ENCODE results near the gene PAPSS2.

DNA sequence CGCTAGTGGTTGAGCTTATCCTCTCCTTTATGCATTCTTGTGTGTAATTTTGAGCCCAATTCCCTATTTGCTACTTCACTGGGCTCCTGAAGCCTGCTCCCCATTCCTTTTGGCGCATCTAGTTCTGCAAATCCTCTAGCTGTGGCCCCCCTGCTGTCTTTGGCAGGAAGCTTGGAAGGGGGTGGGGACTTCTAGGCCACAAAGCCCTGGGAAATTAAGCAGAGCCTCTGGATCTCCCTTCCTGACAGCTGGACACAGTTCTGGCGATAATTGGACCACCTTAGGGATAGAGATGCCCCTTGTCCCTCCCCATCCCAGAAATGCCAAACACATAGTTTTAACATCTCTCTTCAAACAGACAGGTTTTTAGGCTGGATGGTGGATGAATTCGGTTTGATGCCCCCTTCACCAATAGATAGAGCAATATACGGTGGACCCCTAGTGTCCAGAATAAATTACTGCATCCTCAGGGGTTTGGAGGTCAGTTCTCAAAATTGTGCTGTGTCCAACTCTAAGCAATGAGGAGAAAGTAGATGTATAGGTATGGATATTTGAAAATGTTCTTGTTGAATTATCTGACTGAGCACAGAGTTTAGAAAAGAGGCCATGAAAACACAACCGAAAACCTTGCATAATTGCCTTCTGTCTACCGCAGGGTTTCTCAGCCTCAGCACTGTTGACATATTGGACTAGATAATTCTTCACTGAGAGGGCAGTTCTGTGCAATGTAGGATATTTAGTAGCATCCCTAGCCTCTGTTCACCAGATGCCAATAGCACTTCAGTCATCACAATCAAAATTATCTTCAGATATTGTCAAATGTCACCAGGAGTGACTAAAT, 75.5 kb downstream of the PAPSS2 start:
- TF ChIP-seq, protein P1, sequence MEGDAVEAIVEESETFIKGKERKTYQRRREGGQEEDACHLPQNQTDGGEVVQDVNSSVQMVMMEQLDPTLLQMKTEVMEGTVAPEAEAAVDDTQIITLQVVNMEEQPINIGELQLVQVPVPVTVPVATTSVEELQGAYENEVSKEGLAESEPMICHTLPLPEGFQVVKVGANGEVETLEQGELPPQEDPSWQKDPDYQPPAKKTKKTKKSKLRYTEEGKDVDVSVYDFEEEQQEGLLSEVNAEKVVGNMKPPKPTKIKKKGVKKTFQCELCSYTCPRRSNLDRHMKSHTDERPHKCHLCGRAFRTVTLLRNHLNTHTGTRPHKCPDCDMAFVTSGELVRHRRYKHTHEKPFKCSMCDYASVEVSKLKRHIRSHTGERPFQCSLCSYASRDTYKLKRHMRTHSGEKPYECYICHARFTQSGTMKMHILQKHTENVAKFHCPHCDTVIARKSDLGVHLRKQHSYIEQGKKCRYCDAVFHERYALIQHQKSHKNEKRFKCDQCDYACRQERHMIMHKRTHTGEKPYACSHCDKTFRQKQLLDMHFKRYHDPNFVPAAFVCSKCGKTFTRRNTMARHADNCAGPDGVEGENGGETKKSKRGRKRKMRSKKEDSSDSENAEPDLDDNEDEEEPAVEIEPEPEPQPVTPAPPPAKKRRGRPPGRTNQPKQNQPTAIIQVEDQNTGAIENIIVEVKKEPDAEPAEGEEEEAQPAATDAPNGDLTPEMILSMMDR (conservative IDR thresholded peaks at IDR 0.05; ENCODE audit: low read depth in 2 of 2) = peak; percentile 82 to 96
- TF ChIP-seq JUNB (IDR thresholded peaks at IDR 0.05; ENCODE audit: unreplicated experiment) (no peak), EZH2 (IDR thresholded peaks at IDR 0.05; ENCODE audit: low read depth, unreplicated experiment) (no peak), POLR2AphosphoS5 (IDR thresholded peaks at IDR 0.05; ENCODE audit: low read depth) (no peak), CREB1 (CRISPR knock-in tag; IDR thresholded peaks at IDR 0.05; ENCODE audit: low read depth) (no peak), REST (IDR thresholded peaks at IDR 0.05; ENCODE audit: unreplicated experiment) (no peak), EZH2phosphoT487 (IDR thresholded peaks at IDR 0.05; ENCODE audit: unreplicated experiment) (no peak), STAT1 (IDR thresholded peaks at IDR 0.05; ENCODE audit: unreplicated experiment) (no peak), ZNF462 (CRISPR knock-in tag; IDR thresholded peaks at IDR 0.05) (no peak), NANOG (IDR thresholded peaks at IDR 0.05; ENCODE audit: borderline replicate concordance) (no peak)
- TF ChIP-seq, protein P2, sequence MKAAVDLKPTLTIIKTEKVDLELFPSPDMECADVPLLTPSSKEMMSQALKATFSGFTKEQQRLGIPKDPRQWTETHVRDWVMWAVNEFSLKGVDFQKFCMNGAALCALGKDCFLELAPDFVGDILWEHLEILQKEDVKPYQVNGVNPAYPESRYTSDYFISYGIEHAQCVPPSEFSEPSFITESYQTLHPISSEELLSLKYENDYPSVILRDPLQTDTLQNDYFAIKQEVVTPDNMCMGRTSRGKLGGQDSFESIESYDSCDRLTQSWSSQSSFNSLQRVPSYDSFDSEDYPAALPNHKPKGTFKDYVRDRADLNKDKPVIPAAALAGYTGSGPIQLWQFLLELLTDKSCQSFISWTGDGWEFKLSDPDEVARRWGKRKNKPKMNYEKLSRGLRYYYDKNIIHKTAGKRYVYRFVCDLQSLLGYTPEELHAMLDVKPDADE (IDR thresholded peaks at IDR 0.05) = no peak; the same call in none of the 2 replicates

All from GM23338 (cell line).